HEK293 (cell line): ENCODE results near the gene ZNF609.

Experiments used
- AEBP2 ChIP-seq: fragments of 450-650 bp; formaldehyde crosslinking; IDR thresholded peaks from 2 replicates; pipeline ENCODE4 v1.5.1; 2016; ENCODE audit warnings: missing biosample characterization, missing genetic modification characterization, borderline replicate concordance
- CTCF ChIP-seq: fragments of 450-650 bp; formaldehyde crosslinking; IDR thresholded peaks from 2 replicates; pipeline ENCODE4 v1.5.1; 2016; ENCODE audit warnings: missing biosample characterization, missing genetic modification characterization
- SP2 ChIP-seq: fragments of 450-650 bp; formaldehyde crosslinking; IDR thresholded peaks from 2 replicates; pipeline ENCODE4 v1.5.1; 2016; ENCODE audit warnings: missing biosample characterization, missing genetic modification characterization
- ZBTB10 ChIP-seq: fragments of 450-650 bp; formaldehyde crosslinking; IDR thresholded peaks from 2 replicates; pipeline ENCODE4 v1.5.1; 2016; ENCODE audit warnings: missing biosample characterization, missing genetic modification characterization
- ZNF660 ChIP-seq: fragments of 450-650 bp; IDR thresholded peaks from 2 replicates; pipeline ENCODE4 v1.5.1; 2018; ENCODE audit warnings: missing biosample characterization, mild to moderate bottlenecking, missing genetic modification characterization

DNA sequence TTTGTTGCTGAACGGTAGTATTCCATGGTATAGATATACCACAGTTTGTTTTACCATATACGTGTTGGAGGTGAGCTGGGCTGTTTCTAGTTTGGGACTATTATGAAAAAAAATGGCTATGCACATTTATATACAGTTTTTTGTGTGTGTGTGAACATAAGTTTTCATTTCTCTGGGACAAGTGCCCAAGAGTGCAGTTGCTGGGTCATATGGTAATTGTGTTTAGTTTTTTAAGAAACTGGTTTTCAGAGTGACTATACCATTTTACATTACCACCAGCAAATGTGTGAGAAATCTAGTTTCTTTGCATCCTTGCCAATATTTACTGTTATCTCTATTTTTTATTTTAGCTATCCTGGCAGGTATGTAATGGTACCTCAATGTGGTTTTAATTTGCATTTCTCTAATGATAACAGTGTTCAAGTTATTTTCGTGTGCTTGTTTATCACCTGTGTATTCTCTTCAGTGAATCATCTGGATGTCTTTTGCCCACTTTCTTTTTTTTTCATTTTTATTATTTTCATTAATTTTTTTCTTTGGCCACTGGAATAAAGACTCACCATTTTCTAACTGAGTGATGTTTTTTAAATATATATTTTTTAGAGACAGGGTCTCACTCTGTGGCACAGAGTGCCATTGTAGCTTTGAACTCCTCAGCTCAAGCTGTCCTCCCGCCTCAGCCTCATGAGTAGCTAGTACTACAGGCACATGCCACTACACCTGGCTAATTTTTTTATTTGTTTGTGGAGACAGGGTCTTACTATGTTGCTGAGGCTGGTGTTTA, 75.3 kb downstream of the ZNF609 start:
- TF ChIP-seq CTCF (tag by site-specific recombination) (no peak), AEBP2 (tag by site-specific recombination) (no peak), ZBTB10 (tag by site-specific recombination) (no peak), ZNF660 (no peak), SP2 (no peak)
